Skin of body (tissue), 3 donors: ENCODE data around the gene CAPN11. TPM values are rescaled to one million over a fixed set of nuclear protein-coding genes. Genes with fewer than 3 reads are reported as not detected.
"Not testable (repeated sequence)": the region's sequence is repeated elsewhere in the genome, so short reads cannot be mapped to it uniquely, and the experiment has no call there.

Experiments
- DNase-seq: peaks from one replicate; lab custom pipeline; 2025; lab: John Stamatoyannopoulos, UW
- small RNA-seq: library from RNA; depleted of rRNA; stranded (forward); fragments of <200 nt; gene quantifications from one replicate; pipeline ENCODE3, GENCODE V24; 2014; ENCODE audit warnings: low replicate concordance
- total RNA-seq: library from RNA; depleted of rRNA; stranded (reverse); fragments of >200 nt; gene quantifications from one replicate; pipeline ENCODE4 v1.2.3, GENCODE V29; 2014

CAPN11 gene
- total RNA-seq, 1 donor from 2014 or later = 0.89 TPM

DNA sequence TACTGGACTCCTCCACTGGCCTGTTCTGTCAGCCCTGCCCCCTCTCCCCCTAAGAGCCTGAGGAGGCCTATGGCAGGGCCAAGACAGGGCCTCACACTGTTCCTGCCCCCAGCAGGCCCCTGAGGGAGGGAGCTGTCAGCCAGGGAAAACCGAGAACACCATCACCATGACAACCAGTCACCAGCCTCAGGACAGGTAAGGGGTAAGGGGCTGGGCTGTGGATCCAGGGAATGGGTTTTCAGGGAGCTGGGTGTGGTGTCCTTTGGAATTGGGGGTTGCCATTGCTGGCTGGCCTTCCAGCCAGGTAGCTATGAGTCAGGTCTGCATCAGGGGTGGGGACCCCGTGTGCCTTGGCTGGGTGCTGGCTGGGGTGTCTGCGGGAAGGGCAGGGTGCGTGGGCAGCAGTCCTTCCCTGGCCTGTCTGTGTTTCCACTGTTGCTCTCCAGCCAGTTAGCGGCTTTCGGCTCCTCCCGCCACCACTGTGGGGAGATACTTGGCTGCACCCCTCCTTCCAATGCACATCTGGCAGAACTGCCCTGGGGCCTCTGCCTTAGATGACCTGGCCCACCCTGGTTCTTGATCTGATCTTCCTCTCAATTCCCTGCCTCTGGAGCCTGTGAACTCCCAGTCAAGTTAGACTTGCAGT is 68.7 kb downstream of the CAPN11 start:
- no peak for DNase-seq

- no peak for DNase-seq
These were observed 69.4 kb downstream of the CAPN11 start for GRCh38 chr6:44228031-44228430.

DNA sequence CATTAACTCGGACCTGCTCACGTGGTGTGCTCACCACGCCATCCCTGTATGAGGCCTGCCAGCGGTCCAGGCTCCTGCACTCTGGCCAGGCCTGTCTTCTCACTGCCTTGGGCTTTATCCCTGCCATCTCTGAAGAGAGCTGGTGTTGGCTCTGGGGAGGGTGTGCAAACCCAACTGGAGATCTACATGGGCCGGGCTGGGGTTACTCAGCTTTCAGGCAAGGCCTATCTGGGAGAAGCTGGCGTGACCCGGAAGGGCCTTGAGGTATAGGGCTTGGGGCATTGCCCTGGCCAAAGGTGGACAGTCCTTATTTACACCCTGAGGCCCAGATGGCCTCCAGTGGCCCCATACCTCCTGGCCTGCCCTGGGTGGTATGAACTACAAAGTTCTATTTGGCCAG is 69.8 kb downstream of the CAPN11 start:
- no peak for DNase-seq

GRCh38 chr6:44228836-44229235 is 70.2 kb downstream of the CAPN11 start:
- DNase-seq = no peak

GRCh38 chr6:44229376-44230033 is 70.9 kb downstream of the CAPN11 start:
- DNase-seq = no peak

- DNase-seq = no peak
These were observed 71.5 kb downstream of the CAPN11 start for GRCh38 chr6:44230034-44230675.

GRCh38 chr6:44231426-44231825 is 72.8 kb downstream of the CAPN11 start:
- not testable (repeated sequence) for DNase-seq

DNA sequence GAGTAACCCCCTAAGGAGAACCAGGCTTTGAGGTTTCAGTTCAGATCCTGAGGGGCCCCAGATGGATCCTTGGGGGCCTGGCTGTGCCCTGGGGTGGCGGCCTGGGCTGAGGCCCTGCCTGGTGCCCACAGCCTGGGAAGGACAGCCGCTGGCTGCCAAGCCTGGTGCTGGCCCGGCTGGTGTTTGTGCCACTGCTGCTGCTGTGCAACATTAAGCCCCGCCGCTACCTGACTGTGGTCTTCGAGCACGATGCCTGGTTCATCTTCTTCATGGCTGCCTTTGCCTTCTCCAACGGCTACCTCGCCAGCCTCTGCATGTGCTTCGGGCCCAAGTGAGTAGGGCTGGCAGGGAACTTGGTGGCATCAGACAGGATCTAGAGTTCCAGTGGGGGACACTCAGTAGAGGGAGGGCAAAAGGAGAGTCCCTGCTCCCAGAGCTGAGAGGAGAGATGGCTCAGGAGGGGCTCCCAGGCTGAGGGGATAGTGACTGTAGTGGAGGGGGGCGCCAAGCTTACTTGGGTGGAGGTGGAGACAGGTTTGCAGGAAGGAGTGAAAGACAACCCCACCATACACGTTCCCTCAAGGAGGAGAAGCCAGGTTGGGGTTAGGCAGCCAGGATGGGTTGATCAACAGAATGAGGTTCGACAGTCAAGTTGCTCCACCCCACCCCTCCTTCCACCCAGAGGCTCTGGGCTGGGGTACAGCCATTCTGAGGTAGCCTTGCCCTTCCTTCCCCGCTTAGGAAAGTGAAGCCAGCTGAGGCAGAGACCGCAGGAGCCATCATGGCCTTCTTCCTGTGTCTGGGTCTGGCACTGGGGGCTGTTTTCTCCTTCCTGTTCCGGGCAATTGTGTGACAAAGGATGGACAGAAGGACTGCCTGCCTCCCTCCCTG is 74.3 kb downstream of the CAPN11 start:
- DNase-seq = no peak

- DNase-seq = no peak
These were observed 75.0 kb downstream of the CAPN11 start for GRCh38 chr6:44233567-44234100.

Small RNAs within 50 kb of the gene (small RNA-seq; reads per million reads assigned to genes)
- not detected for gene RN7SL811P

Other genes starting within 250 kb of the CAPN11 start
- 32.3 TPM for gene MRPL14, start 31.4 kb upstream of the CAPN11 start, total RNA-seq
- gene TMEM63B, start 31.3 kb upstream of the CAPN11 start, total RNA-seq = 16.2 TPM
- 0.49 TPM for gene MYMX, start 58.1 kb downstream of the CAPN11 start, total RNA-seq
- gene SLC29A1, start 64.8 kb downstream of the CAPN11 start, total RNA-seq = 21.3 TPM
- 326 TPM for gene HSP90AB1, start 88.3 kb downstream of the CAPN11 start, total RNA-seq
- 26.1 TPM for gene SLC35B2, start 98.7 kb downstream of the CAPN11 start, total RNA-seq
- 7.2 TPM for gene NFKBIE, start 106.7 kb downstream of the CAPN11 start, total RNA-seq
- 0.10 TPM for gene TMEM151B, start 111.6 kb downstream of the CAPN11 start, total RNA-seq
- gene AARS2, start 154.5 kb downstream of the CAPN11 start, total RNA-seq = 14.2 TPM
- not detected for gene SPATS1, start 183.8 kb downstream of the CAPN11 start, total RNA-seq
- 23.3 TPM for gene CDC5L, start 228.9 kb downstream of the CAPN11 start, total RNA-seq